ENCODE measurements around the gene EXOC3L4.

The EXOC3L4 gene

GRCh38 chr14:103140316-103141109, 46.0 kb downstream of the EXOC3L4 start:
- Histone ChIP-seq H3K36me3 (ENCODE audit: insufficient read depth, low read length) (no peaks in the 10 kb centered on the region), H3K27me3 (ENCODE audit: insufficient read depth, low read length) (no peaks in the 10 kb centered on the region; the same call in 1 of the 2 replicates), H3K9ac (ENCODE audit: low read length) (no peak overlapping the region), H3F3A (ENCODE audit: insufficient read depth, low read length) (no peaks in the 10 kb centered on the region), H3K4me1 (ENCODE audit: insufficient read depth, low read length, severe bottlenecking) (peaks cover 31% of the 10 kb centered on the region), H3K9me2 (ENCODE audit: low read depth, low read length) (no peaks in the 10 kb centered on the region), H2AFZ (ENCODE audit: low read length) (no peak overlapping the region), H3K9me3 (ENCODE audit: low read length) (no peaks in the 10 kb centered on the region), H3K4me2 (ENCODE audit: low read length) (peak overlapping the region; percentile 51), H3K4me3 (ENCODE audit: low read depth, low read length, poor library complexity, severe bottlenecking) (peak overlapping the region; percentile 24), H3K27ac (ENCODE audit: low read depth, low read length, poor library complexity, severe bottlenecking) (peak overlapping the region; percentile 88), H3K79me2 (ENCODE audit: insufficient read depth, low read length) (no peaks in the 10 kb centered on the region), H4K20me1 (ENCODE audit: insufficient read depth, low read length) (no peaks in the 10 kb centered on the region)
- TF ChIP-seq EZH2 (IDR thresholded peaks at IDR 0.05; ENCODE audit: borderline replicate concordance, low read length) (no peak), CTCF (IDR thresholded peaks at IDR 0.05; ENCODE audit: low read length) (no peak)

DNA sequence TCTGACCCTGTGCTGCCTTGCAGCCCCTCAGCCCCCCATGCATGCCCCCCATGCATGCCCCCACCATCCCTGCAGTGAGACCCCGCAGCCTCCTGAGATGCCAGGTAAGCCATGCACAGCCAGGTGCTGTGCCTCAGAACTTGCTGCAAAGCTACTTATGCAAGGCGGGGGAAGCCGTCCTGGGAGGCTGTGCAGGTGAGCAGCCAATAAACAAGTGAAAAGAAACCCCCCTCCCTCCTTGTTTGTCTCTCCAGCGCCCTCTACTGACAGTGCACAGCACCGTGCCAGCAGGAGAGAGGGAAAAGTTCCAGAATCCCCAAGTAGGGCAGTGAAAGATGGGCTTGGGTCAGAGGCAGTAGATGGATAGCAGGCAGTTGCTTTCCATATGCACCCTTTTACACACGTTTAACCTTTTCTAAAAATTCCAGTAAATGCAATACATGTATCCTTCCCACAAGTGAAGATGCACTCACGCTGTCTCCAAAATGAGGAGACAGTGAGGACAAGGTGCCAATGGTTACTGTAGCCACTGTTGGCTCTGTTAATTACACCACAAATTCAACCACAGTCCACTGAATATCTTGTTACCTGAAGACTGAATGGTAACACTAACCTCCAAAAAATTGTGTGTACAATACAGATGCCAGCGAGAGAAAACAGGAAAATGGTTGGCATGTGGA, 46.7 kb downstream of the EXOC3L4 start:
- peaks cover 31% of the 10 kb centered on the region for H3K4me1 ChIP-seq (ENCODE audit: insufficient read depth, low read length, severe bottlenecking)
- no peaks in the 10 kb centered on the region for H3F3A ChIP-seq (ENCODE audit: insufficient read depth, low read length)
- no peaks in the 10 kb centered on the region; the same call in 1 of the 2 replicates for H3K27me3 ChIP-seq (ENCODE audit: insufficient read depth, low read length)
- no peaks in the 10 kb centered on the region for H4K20me1 ChIP-seq (ENCODE audit: insufficient read depth, low read length)
- H3K4me2 ChIP-seq (ENCODE audit: low read length) = peak overlapping the region; percentile 51
- H3K9me3 ChIP-seq (ENCODE audit: low read length) = no peaks in the 10 kb centered on the region
- no peak overlapping the region for H3K9ac ChIP-seq (ENCODE audit: low read length)
- no peaks in the 10 kb centered on the region for H3K9me2 ChIP-seq (ENCODE audit: low read depth, low read length)
- TF ChIP-seq EZH2 (IDR thresholded peaks at IDR 0.05; ENCODE audit: borderline replicate concordance, low read length) (no peak), CTCF (IDR thresholded peaks at IDR 0.05; ENCODE audit: low read length) (peak; percentile 100)
- no peaks in the 10 kb centered on the region for H3K79me2 ChIP-seq (ENCODE audit: insufficient read depth, low read length)
- H3K36me3 ChIP-seq (ENCODE audit: insufficient read depth, low read length) = no peaks in the 10 kb centered on the region
- H3K4me3 ChIP-seq (ENCODE audit: low read depth, low read length, poor library complexity, severe bottlenecking) = peak overlapping the region; percentile 6
- no peak overlapping the region for H2AFZ ChIP-seq (ENCODE audit: low read length)
- H3K27ac ChIP-seq (ENCODE audit: low read depth, low read length, poor library complexity, severe bottlenecking) = peak overlapping the region; percentile 88

DNA sequence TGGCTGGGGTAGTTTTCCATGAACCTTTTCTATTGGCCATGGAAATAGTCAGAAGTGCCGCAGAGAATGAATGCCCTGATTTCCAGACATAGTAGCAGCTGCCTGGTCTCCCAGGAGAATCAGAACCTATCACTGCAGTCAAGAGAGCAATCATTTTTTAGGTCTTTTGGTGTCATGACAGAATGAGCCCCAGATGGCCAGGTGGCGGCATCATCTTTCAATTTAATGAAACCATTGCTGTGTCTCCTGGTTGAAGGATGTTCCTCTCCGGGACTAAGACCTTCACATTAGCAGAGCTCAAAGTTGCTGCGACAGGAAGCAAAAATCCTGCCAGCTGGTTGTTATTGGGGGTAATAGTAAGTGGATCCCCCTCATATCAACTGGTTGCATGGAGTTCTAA, 47.5 kb downstream of the EXOC3L4 start:
- no peaks in the 10 kb centered on the region for H3K9me3 ChIP-seq (ENCODE audit: low read length)
- peak overlapping the region; percentile 51; the same call in 1 of the 2 replicates for H3K4me2 ChIP-seq (ENCODE audit: low read length)
- H3K27ac ChIP-seq (ENCODE audit: low read depth, low read length, poor library complexity, severe bottlenecking) = no peak overlapping the region
- H3K27me3 ChIP-seq (ENCODE audit: insufficient read depth, low read length) = no peaks in the 10 kb centered on the region; the same call in 1 of the 2 replicates
- H3K4me1 ChIP-seq (ENCODE audit: insufficient read depth, low read length, severe bottlenecking) = peaks cover 31% of the 10 kb centered on the region
- TF ChIP-seq EZH2 (IDR thresholded peaks at IDR 0.05; ENCODE audit: borderline replicate concordance, low read length) (no peak), CTCF (IDR thresholded peaks at IDR 0.05; ENCODE audit: low read length) (peak; percentile 44)
- H3K9me2 ChIP-seq (ENCODE audit: low read depth, low read length) = no peaks in the 10 kb centered on the region
- no peak overlapping the region for H3K4me3 ChIP-seq (ENCODE audit: low read depth, low read length, poor library complexity, severe bottlenecking)
- H3K36me3 ChIP-seq (ENCODE audit: insufficient read depth, low read length) = no peaks in the 10 kb centered on the region
- no peak overlapping the region for H3K9ac ChIP-seq (ENCODE audit: low read length)
- no peaks in the 10 kb centered on the region for H3K79me2 ChIP-seq (ENCODE audit: insufficient read depth, low read length)
- H2AFZ ChIP-seq (ENCODE audit: low read length) = no peak overlapping the region
- no peaks in the 10 kb centered on the region for H3F3A ChIP-seq (ENCODE audit: insufficient read depth, low read length)
- H4K20me1 ChIP-seq (ENCODE audit: insufficient read depth, low read length) = no peaks in the 10 kb centered on the region

All from OCI-LY1 (cell line).